ENCODE results near the gene RAD51B. TPM values are rescaled to one million over a fixed set of nuclear protein-coding genes. Genes with fewer than 3 reads are reported as not detected.

RAD51B gene
- polyA plus RNA-seq, 3 donors, result 3.6 to 11.6 (median 9.4) TPM

DNA sequence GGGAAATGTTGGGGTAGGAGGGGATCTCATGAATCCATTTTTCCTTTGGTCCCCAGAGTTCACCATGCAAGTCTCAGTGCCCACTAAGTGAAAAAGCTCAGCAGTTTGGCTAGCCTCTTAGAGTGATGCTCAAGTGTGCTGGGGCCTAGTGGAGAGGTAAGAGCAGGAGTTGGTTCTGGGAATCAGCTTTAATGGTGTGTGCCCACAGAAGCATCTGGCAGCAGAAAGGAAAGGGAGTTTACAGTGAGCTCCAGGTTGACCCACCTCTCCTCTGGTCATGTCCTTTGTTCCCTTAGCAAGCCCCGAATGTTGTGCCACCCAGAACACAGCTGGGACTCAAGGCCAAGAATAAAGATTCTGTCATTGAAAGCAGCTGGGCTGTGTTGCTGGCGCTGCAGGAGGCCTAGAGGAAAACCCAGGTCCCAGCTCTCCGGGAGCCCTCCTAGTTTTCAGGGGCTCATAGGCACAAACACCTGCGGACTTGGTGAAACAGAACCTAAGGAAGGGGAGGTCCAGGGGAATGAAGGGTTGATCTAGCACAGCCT is 652.5 kb downstream of the RAD51B start:
- WGBS (ENCODE audit: insufficient coverage), result 98% methylated on average over 4 of the region's 4 CpGs
- TF ChIP-seq, protein P1, sequence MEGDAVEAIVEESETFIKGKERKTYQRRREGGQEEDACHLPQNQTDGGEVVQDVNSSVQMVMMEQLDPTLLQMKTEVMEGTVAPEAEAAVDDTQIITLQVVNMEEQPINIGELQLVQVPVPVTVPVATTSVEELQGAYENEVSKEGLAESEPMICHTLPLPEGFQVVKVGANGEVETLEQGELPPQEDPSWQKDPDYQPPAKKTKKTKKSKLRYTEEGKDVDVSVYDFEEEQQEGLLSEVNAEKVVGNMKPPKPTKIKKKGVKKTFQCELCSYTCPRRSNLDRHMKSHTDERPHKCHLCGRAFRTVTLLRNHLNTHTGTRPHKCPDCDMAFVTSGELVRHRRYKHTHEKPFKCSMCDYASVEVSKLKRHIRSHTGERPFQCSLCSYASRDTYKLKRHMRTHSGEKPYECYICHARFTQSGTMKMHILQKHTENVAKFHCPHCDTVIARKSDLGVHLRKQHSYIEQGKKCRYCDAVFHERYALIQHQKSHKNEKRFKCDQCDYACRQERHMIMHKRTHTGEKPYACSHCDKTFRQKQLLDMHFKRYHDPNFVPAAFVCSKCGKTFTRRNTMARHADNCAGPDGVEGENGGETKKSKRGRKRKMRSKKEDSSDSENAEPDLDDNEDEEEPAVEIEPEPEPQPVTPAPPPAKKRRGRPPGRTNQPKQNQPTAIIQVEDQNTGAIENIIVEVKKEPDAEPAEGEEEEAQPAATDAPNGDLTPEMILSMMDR (IDR thresholded peaks at IDR 0.05), result no peak
- intact Hi-C loops (cut with micrococcal nuclease), result loop anchor here in 1 of 2 donors (5.0 to 10.0 kb wide), 3 partner anchors 77 to 320 kb away; partner anchors contain the start of gene ZFP36L1

DNA sequence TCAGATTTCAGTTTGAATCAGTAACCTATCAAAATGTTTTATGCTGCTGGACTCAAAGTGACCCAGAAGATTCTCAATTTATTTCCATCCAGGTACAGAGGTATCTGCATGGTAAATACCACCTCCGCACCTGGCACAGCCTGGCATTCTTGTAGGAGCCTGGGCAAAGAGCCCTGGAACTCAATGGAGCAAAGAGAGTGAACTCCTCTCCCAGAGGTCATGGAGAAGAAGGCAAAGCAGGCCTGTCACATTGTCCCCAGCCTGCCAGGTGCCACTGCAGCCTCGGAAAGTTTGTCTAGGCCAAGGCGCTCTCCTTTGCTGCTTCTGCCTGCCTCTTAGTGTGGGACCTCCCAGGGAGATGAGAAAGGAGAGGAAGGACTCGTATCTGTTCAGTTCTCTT is 653.5 kb downstream of the RAD51B start:
- no peak overlapping the region for H3K4me2 ChIP-seq (replicated peaks; ENCODE audit: extremely low read depth, low read length, poor library complexity, severe bottlenecking)
- no CpG with 5 or more reads among the region's 4 CpGs for WGBS (ENCODE audit: insufficient coverage)
- no peak overlapping the region for H3K4me3 Mint-ChIP-seq
- H3K9me3 Mint-ChIP-seq, result peaks cover 0 to 5% (median 0%) of the 10 kb centered on the region in 7 donors
- no peak for DNase-seq
- no peaks in the 10 kb centered on the region for H3K9me3 ChIP-seq (replicated peaks in 1 of 2; ENCODE audit: control insufficient read depth in 1 of 2, insufficient read depth in 1 of 2, low read length in 2 of 2)
- no peak overlapping the region for H3K27ac ChIP-seq (ENCODE audit: low read depth in 1 of 2, low read length in 2 of 2)
- no peaks in the 10 kb centered on the region for H3K36me3 ChIP-seq (replicated peaks in 1 of 2; ENCODE audit: control insufficient read depth in 1 of 2, insufficient read depth in 2 of 2, low read length in 2 of 2)
- H3K27ac Mint-ChIP-seq, result peak overlapping the region in 2 of 7 donors; percentile 7 to 42
- H3K36me3 Mint-ChIP-seq, result peaks cover 0 to 14% of the 10 kb centered on the region in 2 donors
- H2AFZ ChIP-seq (ENCODE audit: insufficient read depth, low read depth, low read length, poor library complexity, severe bottlenecking), result no peak overlapping the region
- H3K79me2 ChIP-seq (ENCODE audit: insufficient read depth, low read length), result no peaks in the 10 kb centered on the region
- TF ChIP-seq, protein P1 (IDR thresholded peaks at IDR 0.05), result no peak
- no peaks in the 10 kb centered on the region for H3K27me3 ChIP-seq (ENCODE audit: control insufficient read depth in 2 of 2, insufficient read depth in 2 of 2, low read length in 2 of 2)
- no peaks in the 10 kb centered on the region for H4K20me1 ChIP-seq (ENCODE audit: insufficient read depth, low read length)
- no peaks in the 10 kb centered on the region for H3K27me3 Mint-ChIP-seq (ENCODE audit: low read depth in 3 of 3)
- peaks cover 65 to 66% of the 10 kb centered on the region in 2 donors for H3K4me1 ChIP-seq (ENCODE audit: control insufficient read depth in 1 of 2, insufficient read depth in 2 of 2, low read length in 2 of 2)
- peaks cover 81% of the 10 kb centered on the region for H3K4me1 Mint-ChIP-seq
- H3K4me3 ChIP-seq (replicated peaks in 1 of 3; ENCODE audit: low read depth in 2 of 3, low read length in 3 of 3), result no peak overlapping the region
- intact Hi-C loops (cut with micrococcal nuclease), result loop anchor here in 1 of 2 donors (5.0 to 10.0 kb wide), 3 partner anchors 78 to 319 kb away; partner anchors contain the start of gene ZFP36L1
- H3K9ac ChIP-seq (ENCODE audit: insufficient read depth, low read length, poor library complexity, severe bottlenecking), result no peak overlapping the region

More for the DNA sequence above, 652.5 kb downstream of the RAD51B start:
- Mint-ChIP-seq H3K27ac (peak overlapping the region in 6 of 7 donors; percentile 52 to 92 (median 78)), H3K9me3 (peaks cover 0 to 5% (median 0%) of the 10 kb centered on the region in 7 donors), H3K36me3 (peaks cover 0 to 14% of the 10 kb centered on the region in 2 donors), H3K4me3 (no peak overlapping the region), H3K4me1 (peaks cover 74% of the 10 kb centered on the region), H3K27me3 (ENCODE audit: low read depth in 3 of 3) (peaks cover 0 to 1% (median 0%) of the 10 kb centered on the region in 3 donors)
- Histone ChIP-seq H3K27ac (ENCODE audit: low read depth in 1 of 2, low read length in 2 of 2) (peak overlapping the region; percentile 41 to 74), H3K4me1 (ENCODE audit: control insufficient read depth in 1 of 2, insufficient read depth in 2 of 2, low read length in 2 of 2) (peaks cover 55 to 57% of the 10 kb centered on the region in 2 donors), H3K36me3 (replicated peaks in 1 of 2; ENCODE audit: control insufficient read depth in 1 of 2, insufficient read depth in 2 of 2, low read length in 2 of 2) (no peaks in the 10 kb centered on the region), H4K20me1 (ENCODE audit: insufficient read depth, low read length) (no peaks in the 10 kb centered on the region), H3K9ac (ENCODE audit: insufficient read depth, low read length, poor library complexity, severe bottlenecking) (no peak overlapping the region), H3K4me3 (replicated peaks in 1 of 3; ENCODE audit: low read depth in 2 of 3, low read length in 3 of 3) (no peak overlapping the region), H3K79me2 (ENCODE audit: insufficient read depth, low read length) (no peaks in the 10 kb centered on the region), H3K9me3 (replicated peaks in 1 of 2; ENCODE audit: control insufficient read depth in 1 of 2, insufficient read depth in 1 of 2, low read length in 2 of 2) (no peaks in the 10 kb centered on the region), H3K4me2 (replicated peaks; ENCODE audit: extremely low read depth, low read length, poor library complexity, severe bottlenecking) (no peak overlapping the region), H2AFZ (ENCODE audit: insufficient read depth, low read depth, low read length, poor library complexity, severe bottlenecking) (peak overlapping the region; percentile 75), H3K27me3 (ENCODE audit: control insufficient read depth in 2 of 2, insufficient read depth in 2 of 2, low read length in 2 of 2) (no peaks in the 10 kb centered on the region)
- no peak for DNase-seq
